WTC11 (cell line): ENCODE data around the gene ST8SIA3. TPM values are rescaled to one million over a fixed set of nuclear protein-coding genes. Genes with fewer than 3 reads are reported as not detected.

Source experiments
- ATAC-seq: fragments of 200-7000 bp; cut with Tn5 transposase; 2 replicates; pipeline ENCODE4 v1.10.0; 2021; ENCODE audit warnings: mild to moderate bottlenecking, moderate library complexity
- CTCF ChIA-PET: fragments of 300-600 bp; sonication (Branson Sonifier 250); formaldehyde crosslinking; loops from one replicate; lab custom pipeline; 2021; ENCODE audit warnings: antibody characterized with exemption; lab: Charles Lee
- POLR2A ChIA-PET: fragments of 350-600 bp; sonication (Branson Sonifier 250); formaldehyde crosslinking; loops from one replicate; lab custom pipeline; 2021; ENCODE audit warnings: antibody characterized with exemption; lab: Charles Lee
- DNase-seq: peaks from one replicate; pipeline ENCODE4 v3.0.0; 2021; ENCODE audit warnings: low spot score
- H3K27ac Mint-ChIP-seq: 2 replicates; pipeline ENCODE4 v1.8.0; 2021; ENCODE audit warnings: mixed read lengths
- H3K27me3 Mint-ChIP-seq: 2 replicates; pipeline ENCODE4 v1.8.0; 2021; ENCODE audit warnings: low read depth, mild to moderate bottlenecking, moderate library complexity, mixed read lengths
- H3K36me3 Mint-ChIP-seq: 2 replicates; pipeline ENCODE4 v1.8.0; 2021; ENCODE audit warnings: mixed read lengths
- H3K4me1 Mint-ChIP-seq: 2 replicates; pipeline ENCODE4 v1.8.0; 2022; ENCODE audit warnings: mixed read lengths
- H3K4me3 Mint-ChIP-seq: 2 replicates; pipeline ENCODE4 v1.8.0; 2021; ENCODE audit warnings: mild to moderate bottlenecking, moderate library complexity, mixed read lengths
- H3K9me3 Mint-ChIP-seq: 2 replicates; pipeline ENCODE4 v1.8.0; 2021; ENCODE audit warnings: mixed read lengths
- AFF4 ChIP-seq: sonication (generic); formaldehyde crosslinking; IDR thresholded peaks from 2 replicates; pipeline ENCODE4 v1.8.1; 2023; ENCODE audit warnings: mild to moderate bottlenecking, missing genetic modification reagents, borderline replicate concordance
- ATF1 ChIP-seq: sonication (generic); formaldehyde crosslinking; IDR thresholded peaks from 2 replicates; pipeline ENCODE4 v1.8.1; 2023; ENCODE audit warnings: mild to moderate bottlenecking, moderate library complexity, missing genetic modification reagents
- E2F4 ChIP-seq: sonication (generic); formaldehyde crosslinking; IDR thresholded peaks from 2 replicates; pipeline ENCODE4 v1.8.1; 2022; ENCODE audit warnings: low read depth, mild to moderate bottlenecking, moderate library complexity, missing genetic modification reagents, borderline replicate concordance
- ESRRA ChIP-seq: sonication (generic); formaldehyde crosslinking; IDR thresholded peaks from 2 replicates; pipeline ENCODE4 v1.8.1; 2022; ENCODE audit warnings: mild to moderate bottlenecking, missing genetic modification reagents, borderline replicate concordance
- FOXP1 ChIP-seq: sonication (generic); formaldehyde crosslinking; IDR thresholded peaks from 2 replicates; pipeline ENCODE4 v1.8.0; 2022; ENCODE audit warnings: missing genetic modification reagents, mild to moderate bottlenecking, moderate library complexity, borderline replicate concordance
- HMGXB4 ChIP-seq: sonication (generic); formaldehyde crosslinking; IDR thresholded peaks from 2 replicates; pipeline ENCODE4 v1.8.1; 2023; ENCODE audit warnings: mild to moderate bottlenecking, moderate library complexity, missing genetic modification reagents
- MAX ChIP-seq: sonication (generic); formaldehyde crosslinking; IDR thresholded peaks from 2 replicates; pipeline ENCODE4 v1.8.0; 2022; ENCODE audit warnings: mild to moderate bottlenecking, missing genetic modification reagents
- ZMAT4 ChIP-seq: fragments of 250-450 bp; sonication (Bioruptor Pico); IDR thresholded peaks from 2 replicates; pipeline ENCODE4 v1.9.0; 2021; ENCODE audit warnings: mild to moderate bottlenecking
- ZNF219 ChIP-seq: sonication (generic); formaldehyde crosslinking; IDR thresholded peaks from 2 replicates; pipeline ENCODE4 v1.8.0; 2023; ENCODE audit warnings: missing genetic modification reagents, mild to moderate bottlenecking, borderline replicate concordance
- ZNF425 ChIP-seq: fragments of 250-450 bp; sonication (Bioruptor Pico); conservative IDR thresholded peaks from 2 replicates; pipeline ENCODE4 v1.9.0; 2021; ENCODE audit warnings: mild to moderate bottlenecking
- ZNF512 ChIP-seq: sonication (generic); formaldehyde crosslinking; IDR thresholded peaks from 2 replicates; pipeline ENCODE4 v1.8.1; 2022; ENCODE audit warnings: missing genetic modification reagents, borderline replicate concordance
- total RNA-seq: library from RNA; stranded (reverse); gene quantifications from 3 replicates; pipeline ENCODE4 v1.2.3, GENCODE V29; 2021
- TF ChIP-seq, protein P1 (sequence below): fragments of 250-450 bp; sonication (Bioruptor Pico); IDR thresholded peaks from 2 replicates; pipeline ENCODE4 v1.8.0; 2021; ENCODE audit warnings: mild to moderate bottlenecking
- TF ChIP-seq, protein P2 (sequence below): sonication (generic); formaldehyde crosslinking; IDR thresholded peaks from 2 replicates; pipeline ENCODE4 v1.8.0; 2023; ENCODE audit warnings: missing genetic modification reagents, mild to moderate bottlenecking, borderline replicate concordance

The ST8SIA3 gene
- total RNA-seq, 1 experiment from 2014 or later = 2.3 TPM

DNA sequence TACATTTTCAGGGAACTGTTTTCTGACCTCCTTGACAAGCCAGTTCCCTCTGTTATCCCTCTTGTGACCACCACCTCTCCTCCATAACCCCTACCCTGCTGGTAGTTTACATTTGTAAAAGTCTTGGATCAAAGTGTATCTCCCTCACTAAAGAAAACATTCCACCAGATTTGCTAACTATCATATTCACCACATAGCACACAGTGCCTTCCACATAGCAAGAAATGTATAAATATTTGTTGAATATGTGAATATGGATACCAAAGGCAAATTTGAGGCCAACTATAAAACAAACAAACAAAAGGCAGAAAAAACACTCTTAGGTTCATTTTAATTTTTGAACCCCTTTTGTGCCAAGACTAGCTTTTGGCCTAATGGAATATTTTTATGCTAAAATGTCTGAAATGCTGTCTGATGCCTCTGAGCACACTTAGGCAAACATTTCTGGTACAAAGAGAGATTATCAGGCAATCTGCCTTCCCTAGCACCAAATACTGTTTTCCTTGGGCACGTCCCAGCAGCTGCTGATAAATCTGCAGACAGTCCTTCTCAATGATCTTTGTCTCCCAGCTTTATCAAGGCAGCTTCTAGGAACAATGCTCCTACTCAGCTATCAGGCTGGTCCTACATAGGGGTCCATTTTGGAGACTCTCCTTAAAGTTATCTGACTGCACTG lies 26.7 kb upstream of the ST8SIA3 start:
- POLR2A ChIA-PET = no interaction called here
- CTCF ChIA-PET = no interaction called here
- ATAC-seq (no peak), DNase-seq (no peak)
- Mint-ChIP-seq H3K27me3 (no peaks in the 10 kb centered on the region; the same call in 1 of the 2 replicates), H3K4me3 (no peak overlapping the region), H3K27ac (no peak overlapping the region), H3K9me3 (peaks cover 12% of the 10 kb centered on the region; the same call in 1 of the 2 replicates), H3K4me1 (no peaks in the 10 kb centered on the region), H3K36me3 (no peaks in the 10 kb centered on the region)
- TF ChIP-seq MAX (CRISPR knock-in tag) (no peak), E2F4 (CRISPR knock-in tag) (no peak), ZNF425 (CRISPR knock-in tag) (no peak), ESRRA (CRISPR knock-in tag) (no peak), ATF1 (CRISPR knock-in tag) (no peak)

GRCh38 chr18:57326718-57327323 lies 25.5 kb upstream of the ST8SIA3 start:
- Mint-ChIP-seq H3K27me3 (no peaks in the 10 kb centered on the region; the same call in 1 of the 2 replicates), H3K4me3 (no peak overlapping the region), H3K27ac (no peak overlapping the region), H3K36me3 (no peaks in the 10 kb centered on the region), H3K4me1 (no peaks in the 10 kb centered on the region), H3K9me3 (peaks cover 10% of the 10 kb centered on the region; the same call in 1 of the 2 replicates)
- CTCF ChIA-PET = no interaction called here
- ATAC-seq = no peak
- POLR2A ChIA-PET = no interaction called here
- DNase-seq = no peak
- TF ChIP-seq ZMAT4 (CRISPR knock-in tag) (no peak), ZNF219 (no peak), FOXP1 (CRISPR knock-in tag) (no peak), HMGXB4 (no peak), AFF4 (CRISPR knock-in tag) (no peak), ZNF512 (no peak)
- TF ChIP-seq, protein P1, sequence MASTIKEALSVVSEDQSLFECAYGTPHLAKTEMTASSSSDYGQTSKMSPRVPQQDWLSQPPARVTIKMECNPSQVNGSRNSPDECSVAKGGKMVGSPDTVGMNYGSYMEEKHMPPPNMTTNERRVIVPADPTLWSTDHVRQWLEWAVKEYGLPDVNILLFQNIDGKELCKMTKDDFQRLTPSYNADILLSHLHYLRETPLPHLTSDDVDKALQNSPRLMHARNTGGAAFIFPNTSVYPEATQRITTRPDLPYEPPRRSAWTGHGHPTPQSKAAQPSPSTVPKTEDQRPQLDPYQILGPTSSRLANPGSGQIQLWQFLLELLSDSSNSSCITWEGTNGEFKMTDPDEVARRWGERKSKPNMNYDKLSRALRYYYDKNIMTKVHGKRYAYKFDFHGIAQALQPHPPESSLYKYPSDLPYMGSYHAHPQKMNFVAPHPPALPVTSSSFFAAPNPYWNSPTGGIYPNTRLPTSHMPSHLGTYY = no peak
- TF ChIP-seq, protein P2, sequence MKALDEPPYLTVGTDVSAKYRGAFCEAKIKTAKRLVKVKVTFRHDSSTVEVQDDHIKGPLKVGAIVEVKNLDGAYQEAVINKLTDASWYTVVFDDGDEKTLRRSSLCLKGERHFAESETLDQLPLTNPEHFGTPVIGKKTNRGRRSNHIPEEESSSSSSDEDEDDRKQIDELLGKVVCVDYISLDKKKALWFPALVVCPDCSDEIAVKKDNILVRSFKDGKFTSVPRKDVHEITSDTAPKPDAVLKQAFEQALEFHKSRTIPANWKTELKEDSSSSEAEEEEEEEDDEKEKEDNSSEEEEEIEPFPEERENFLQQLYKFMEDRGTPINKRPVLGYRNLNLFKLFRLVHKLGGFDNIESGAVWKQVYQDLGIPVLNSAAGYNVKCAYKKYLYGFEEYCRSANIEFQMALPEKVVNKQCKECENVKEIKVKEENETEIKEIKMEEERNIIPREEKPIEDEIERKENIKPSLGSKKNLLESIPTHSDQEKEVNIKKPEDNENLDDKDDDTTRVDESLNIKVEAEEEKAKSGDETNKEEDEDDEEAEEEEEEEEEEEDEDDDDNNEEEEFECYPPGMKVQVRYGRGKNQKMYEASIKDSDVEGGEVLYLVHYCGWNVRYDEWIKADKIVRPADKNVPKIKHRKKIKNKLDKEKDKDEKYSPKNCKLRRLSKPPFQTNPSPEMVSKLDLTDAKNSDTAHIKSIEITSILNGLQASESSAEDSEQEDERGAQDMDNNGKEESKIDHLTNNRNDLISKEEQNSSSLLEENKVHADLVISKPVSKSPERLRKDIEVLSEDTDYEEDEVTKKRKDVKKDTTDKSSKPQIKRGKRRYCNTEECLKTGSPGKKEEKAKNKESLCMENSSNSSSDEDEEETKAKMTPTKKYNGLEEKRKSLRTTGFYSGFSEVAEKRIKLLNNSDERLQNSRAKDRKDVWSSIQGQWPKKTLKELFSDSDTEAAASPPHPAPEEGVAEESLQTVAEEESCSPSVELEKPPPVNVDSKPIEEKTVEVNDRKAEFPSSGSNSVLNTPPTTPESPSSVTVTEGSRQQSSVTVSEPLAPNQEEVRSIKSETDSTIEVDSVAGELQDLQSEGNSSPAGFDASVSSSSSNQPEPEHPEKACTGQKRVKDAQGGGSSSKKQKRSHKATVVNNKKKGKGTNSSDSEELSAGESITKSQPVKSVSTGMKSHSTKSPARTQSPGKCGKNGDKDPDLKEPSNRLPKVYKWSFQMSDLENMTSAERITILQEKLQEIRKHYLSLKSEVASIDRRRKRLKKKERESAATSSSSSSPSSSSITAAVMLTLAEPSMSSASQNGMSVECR (CRISPR knock-in tag) = no peak
